Natural killer cell (primary cell): Measurements from ENCODE around the gene KAT6B. TPM values are rescaled to one million over a fixed set of nuclear protein-coding genes. Genes with fewer than 3 reads are reported as not detected.

Experiments used
- ATAC-seq, 3 donors: fragments of 150-1000 bp in 2 of 3; fragments of 200-7000 bp in 1 of 3; cut with Tn5 transposase; 1 replicate in 1 of 3; 2 replicates in 2 of 3; pipeline ENCODE4 v1.10.0; 2021; ENCODE audit warnings: mild to moderate bottlenecking in 2 of 3, moderate library complexity in 2 of 3
- DNase-seq, 2 donors: peaks; one replicate each; pipeline versions ENCODE4 v3.0.0 to v3.0.0-alpha.2; 2013 to 2021; ENCODE audit warnings: mixed read lengths in 1 of 2
- H3K27ac ChIP-seq: one replicate; pipeline ENCODE4 v1.5.1; 2013; ENCODE audit warnings: mild to moderate bottlenecking, low read length
- H3K27me3 ChIP-seq: one replicate; pipeline ENCODE4 v1.6.1; 2013; ENCODE audit warnings: low read length; ENCODE audit not compliant: control insufficient read depth, insufficient read depth
- H3K36me3 ChIP-seq: one replicate; pipeline ENCODE4 v1.6.1; 2013; ENCODE audit warnings: low read length; ENCODE audit not compliant: control insufficient read depth, insufficient read depth
- H3K4me1 ChIP-seq: one replicate; pipeline ENCODE4 v1.6.1; 2013; ENCODE audit warnings: low read length; ENCODE audit not compliant: control insufficient read depth, insufficient read depth
- H3K4me3 ChIP-seq: one replicate; pipeline ENCODE4 v1.5.1; 2013; ENCODE audit warnings: low read length
- H3K9me3 ChIP-seq: one replicate; pipeline ENCODE4 v1.6.1; 2013; ENCODE audit warnings: low read length; ENCODE audit not compliant: control insufficient read depth, insufficient read depth
- H3K27ac Mint-ChIP-seq, 2 donors: one replicate each; pipeline ENCODE4 v1.8.0; 2022; ENCODE audit warnings: mild to moderate bottlenecking in 2 of 2, mixed read lengths in 2 of 2, moderate library complexity in 1 of 2
- H3K27me3 Mint-ChIP-seq, 2 donors: one replicate each; pipeline ENCODE4 v1.8.0; 2022; ENCODE audit warnings: low read depth in 2 of 2, mixed read lengths in 2 of 2
- H3K36me3 Mint-ChIP-seq: one replicate; pipeline ENCODE4 v1.8.0; 2022; ENCODE audit warnings: mixed read lengths
- H3K4me1 Mint-ChIP-seq, 2 donors: one replicate each; pipeline ENCODE4 v1.8.0; 2022; ENCODE audit warnings: mixed read lengths in 2 of 2
- H3K4me3 Mint-ChIP-seq: one replicate; pipeline ENCODE4 v1.8.0; 2022; ENCODE audit warnings: mild to moderate bottlenecking, moderate library complexity, mixed read lengths
- H3K9me3 Mint-ChIP-seq, 2 donors: one replicate each; pipeline ENCODE4 v1.8.0; 2022; ENCODE audit warnings: mixed read lengths in 2 of 2
- WGBS: methylation state at CpG from one replicate; pipeline ENCODE4 v1.1.7; 2013; ENCODE audit warnings: missing lambda C conversion rate; ENCODE audit not compliant: insufficient coverage; 5-methylcytosine and 5-hydroxymethylcytosine counted together
- intact Hi-C: fragments of 100-400 bp; cut with micrococcal nuclease; formaldehyde crosslinking; loops from one replicate; pipeline ENCODE4 v1.14.2; 2022
- total RNA-seq, 4 donors: library from RNA; stranded (reverse); fragments of 120-200 nt in 1 of 4; gene quantifications; one replicate each; pipeline versions ENCODE4 v1.2.3 to v1.2.4, GENCODE V29; 2013 to 2022
- TF ChIP-seq, protein P1 (sequence below): fragments of 200-600 bp; IDR thresholded peaks from one replicate; pipeline ENCODE4 v1.8.0; 2022; ENCODE audit warnings: antibody characterized with exemption

The KAT6B gene
- total RNA-seq, 3 donors from 2014 or later (not counting 1 experiment from before 2014, with no cell fraction given) = 117 to 133 (median 121) TPM

DNA sequence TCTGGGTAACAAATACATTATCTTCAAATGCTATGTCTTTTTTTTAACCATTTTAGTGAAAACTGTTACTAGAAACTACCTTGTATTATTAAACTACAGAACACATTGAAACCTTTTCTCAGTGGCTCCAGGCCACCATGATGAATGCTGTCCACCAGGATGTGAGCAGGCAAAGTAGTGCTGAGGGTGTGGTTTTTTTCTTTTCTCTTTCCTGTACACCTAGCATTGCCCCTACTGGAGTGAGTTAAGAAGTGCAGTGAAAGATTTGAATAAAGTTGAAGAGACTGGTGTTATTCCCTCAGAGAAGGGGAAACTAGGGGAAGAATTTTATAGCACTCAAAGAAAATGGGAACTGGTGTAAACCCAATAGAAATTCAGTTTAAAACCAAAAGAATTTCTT lies 165.0 kb downstream of the KAT6B start:
- H3K4me3 Mint-ChIP-seq = no peak overlapping the region
- peaks cover 16% of the 10 kb centered on the region for H3K36me3 Mint-ChIP-seq
- intact Hi-C loops = no loop called here
- no peaks in the 10 kb centered on the region for H3K4me1 ChIP-seq
- H3K36me3 ChIP-seq = peaks cover 22% of the 10 kb centered on the region
- peak overlapping the region in 1 of 2 donors; percentile 80 for H3K27ac Mint-ChIP-seq
- H3K27me3 ChIP-seq = no peaks in the 10 kb centered on the region
- H3K27ac ChIP-seq = no peak overlapping the region
- no peaks in the 10 kb centered on the region for H3K9me3 ChIP-seq
- DNase-seq (peak in 1 of 2 donors; percentile 56), ATAC-seq (peak; percentile 62 to 90 (median 79))
- H3K4me1 Mint-ChIP-seq = peaks cover 21 to 30% of the 10 kb centered on the region in 2 donors
- H3K27me3 Mint-ChIP-seq = no peaks in the 10 kb centered on the region
- no peak overlapping the region for H3K4me3 ChIP-seq
- TF ChIP-seq, protein P1, sequence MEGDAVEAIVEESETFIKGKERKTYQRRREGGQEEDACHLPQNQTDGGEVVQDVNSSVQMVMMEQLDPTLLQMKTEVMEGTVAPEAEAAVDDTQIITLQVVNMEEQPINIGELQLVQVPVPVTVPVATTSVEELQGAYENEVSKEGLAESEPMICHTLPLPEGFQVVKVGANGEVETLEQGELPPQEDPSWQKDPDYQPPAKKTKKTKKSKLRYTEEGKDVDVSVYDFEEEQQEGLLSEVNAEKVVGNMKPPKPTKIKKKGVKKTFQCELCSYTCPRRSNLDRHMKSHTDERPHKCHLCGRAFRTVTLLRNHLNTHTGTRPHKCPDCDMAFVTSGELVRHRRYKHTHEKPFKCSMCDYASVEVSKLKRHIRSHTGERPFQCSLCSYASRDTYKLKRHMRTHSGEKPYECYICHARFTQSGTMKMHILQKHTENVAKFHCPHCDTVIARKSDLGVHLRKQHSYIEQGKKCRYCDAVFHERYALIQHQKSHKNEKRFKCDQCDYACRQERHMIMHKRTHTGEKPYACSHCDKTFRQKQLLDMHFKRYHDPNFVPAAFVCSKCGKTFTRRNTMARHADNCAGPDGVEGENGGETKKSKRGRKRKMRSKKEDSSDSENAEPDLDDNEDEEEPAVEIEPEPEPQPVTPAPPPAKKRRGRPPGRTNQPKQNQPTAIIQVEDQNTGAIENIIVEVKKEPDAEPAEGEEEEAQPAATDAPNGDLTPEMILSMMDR = no peak
- H3K9me3 Mint-ChIP-seq = no peaks in the 10 kb centered on the region

DNA sequence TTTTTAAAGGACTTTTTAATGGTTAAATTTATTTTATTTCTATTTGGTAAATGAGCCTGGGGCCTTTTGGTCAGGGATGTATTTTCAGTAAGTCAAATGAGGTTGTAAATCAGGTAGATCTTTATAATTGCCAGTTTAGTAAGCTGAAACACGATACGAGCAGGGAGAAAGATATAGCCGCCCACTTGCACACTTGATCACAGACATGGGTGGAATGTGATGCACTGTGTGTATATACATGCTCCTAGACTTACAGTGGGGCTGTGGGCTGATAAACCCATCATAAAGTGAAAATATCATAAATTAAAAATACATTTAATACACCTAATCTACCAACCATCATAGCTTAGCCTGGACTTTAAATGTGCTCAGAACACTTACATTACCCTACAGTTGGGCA lies 165.7 kb downstream of the KAT6B start:
- H3K36me3 Mint-ChIP-seq = peaks cover 16% of the 10 kb centered on the region
- H3K4me3 Mint-ChIP-seq = no peak overlapping the region
- 100% methylated on average over 3 of the region's 3 CpGs for WGBS
- DNase-seq = no peak
- H3K9me3 ChIP-seq = no peaks in the 10 kb centered on the region
- TF ChIP-seq, protein P1 = no peak
- no peaks in the 10 kb centered on the region for H3K27me3 Mint-ChIP-seq
- no peaks in the 10 kb centered on the region for H3K9me3 Mint-ChIP-seq
- no peaks in the 10 kb centered on the region for H3K4me1 ChIP-seq
- peaks cover 21 to 30% of the 10 kb centered on the region in 2 donors for H3K4me1 Mint-ChIP-seq
- H3K27ac Mint-ChIP-seq = peak overlapping the region in 1 of 2 donors; percentile 80
- intact Hi-C loops = no loop called here
- peaks cover 22% of the 10 kb centered on the region for H3K36me3 ChIP-seq
- no peak overlapping the region for H3K27ac ChIP-seq
- H3K27me3 ChIP-seq = no peaks in the 10 kb centered on the region
- H3K4me3 ChIP-seq = no peak overlapping the region
- ATAC-seq = no peak

DNA sequence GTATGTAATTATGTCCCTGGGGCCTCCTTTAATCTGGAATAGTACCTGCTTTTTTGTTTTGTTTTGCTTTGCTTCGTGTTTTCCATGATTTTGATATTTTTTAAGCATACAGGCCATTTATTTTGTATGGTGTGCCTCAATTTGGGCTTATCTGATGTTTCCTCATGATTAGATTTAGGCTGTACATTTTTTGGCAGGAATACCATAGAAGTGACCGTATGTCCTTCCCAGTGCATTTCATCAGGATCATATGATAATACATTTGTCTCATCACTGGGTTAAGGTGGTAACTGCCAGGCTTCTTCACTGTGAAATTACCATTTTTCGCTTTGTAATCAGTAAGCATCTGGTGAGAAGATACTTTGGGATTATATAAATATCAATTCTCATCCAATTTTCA lies 167.2 kb downstream of the KAT6B start:
- Mint-ChIP-seq H3K9me3 (no peaks in the 10 kb centered on the region), H3K36me3 (peaks cover 16% of the 10 kb centered on the region), H3K4me3 (no peak overlapping the region), H3K4me1 (peaks cover 7 to 17% of the 10 kb centered on the region in 2 donors), H3K27ac (no peak overlapping the region), H3K27me3 (no peaks in the 10 kb centered on the region)
- Histone ChIP-seq H3K36me3 (peaks cover 25% of the 10 kb centered on the region), H3K4me1 (no peaks in the 10 kb centered on the region), H3K4me3 (no peak overlapping the region), H3K27ac (no peak overlapping the region), H3K27me3 (no peaks in the 10 kb centered on the region), H3K9me3 (no peaks in the 10 kb centered on the region)
- 100% methylated on average over 2 of the region's 3 CpGs for WGBS
- ATAC-seq (no peak), DNase-seq (no peak)
- intact Hi-C loops = no loop called here
- TF ChIP-seq, protein P1 = no peak

DNA sequence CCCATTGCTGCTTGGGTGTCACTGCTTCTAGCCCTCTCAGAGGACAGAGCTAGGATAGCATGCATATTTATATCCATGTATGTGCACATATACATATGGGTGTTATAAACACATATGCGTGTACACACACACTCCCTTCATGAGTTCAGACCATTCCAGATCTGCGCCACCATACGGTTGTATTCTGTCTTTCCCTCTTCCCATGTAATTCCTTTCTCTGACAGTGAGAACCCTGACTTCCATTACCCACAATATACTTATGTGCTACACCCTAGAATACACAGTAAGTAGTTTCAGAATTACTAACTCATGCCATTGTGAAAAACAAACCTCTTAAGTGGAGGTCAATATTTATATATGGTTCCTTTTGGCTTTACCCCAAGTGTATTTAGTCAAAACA lies 168.5 kb downstream of the KAT6B start:
- WGBS = 91% methylated on average over 3 of the region's 3 CpGs
- TF ChIP-seq, protein P1 = no peak
- H3K27me3 Mint-ChIP-seq = no peaks in the 10 kb centered on the region
- ATAC-seq = no peak
- peaks cover 15 to 20% of the 10 kb centered on the region in 2 donors for H3K4me1 Mint-ChIP-seq
- Histone ChIP-seq H3K27me3 (no peaks in the 10 kb centered on the region), H3K4me3 (no peak overlapping the region), H3K27ac (no peak overlapping the region), H3K36me3 (peaks cover 19% of the 10 kb centered on the region), H3K9me3 (no peaks in the 10 kb centered on the region), H3K4me1 (no peaks in the 10 kb centered on the region)
- intact Hi-C loops = no loop called here
- no peak overlapping the region for H3K4me3 Mint-ChIP-seq
- H3K27ac Mint-ChIP-seq = no peak overlapping the region
- no peak for DNase-seq
- H3K9me3 Mint-ChIP-seq = no peaks in the 10 kb centered on the region
- H3K36me3 Mint-ChIP-seq = peaks cover 16% of the 10 kb centered on the region
